ENCODE measurements around the gene SLC25A11.

Gene SLC25A11

DNA sequence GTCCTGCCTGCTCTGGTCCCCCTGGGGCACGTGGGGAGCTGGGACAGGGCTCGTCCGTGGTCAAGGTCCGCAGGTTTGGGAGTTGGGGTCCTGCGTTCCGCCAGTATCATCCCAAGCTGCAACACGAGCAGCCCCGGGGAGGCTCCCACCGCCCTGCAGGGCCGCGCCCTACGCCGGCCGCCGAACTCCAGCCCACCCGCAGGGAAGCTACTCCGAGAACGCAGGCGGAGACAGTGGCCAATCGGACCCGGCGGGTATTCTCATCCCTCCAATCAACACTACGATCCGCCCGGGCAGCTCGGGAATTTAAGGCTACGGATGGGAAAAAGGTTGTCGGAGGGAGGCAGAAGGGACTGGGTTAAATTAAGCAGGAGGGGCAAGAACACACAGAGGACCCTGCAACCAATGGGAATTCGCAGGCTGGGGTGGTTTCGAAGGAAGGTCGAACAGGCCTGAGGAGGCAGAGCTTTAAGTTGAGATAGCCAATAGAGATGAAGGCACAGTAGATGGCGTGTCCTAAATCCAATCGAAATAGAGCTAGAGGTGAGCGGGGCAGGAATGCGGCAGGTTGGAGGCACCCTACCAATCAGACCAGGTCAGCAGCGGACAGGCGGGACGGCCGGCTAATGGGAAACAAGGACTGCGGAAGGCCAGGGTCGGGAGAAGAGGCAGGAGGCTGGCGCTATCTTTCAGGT lies 27.1 kb upstream of the SLC25A11 start:
- DNase-seq (ENCODE audit: low read depth in 2 of 2): peak; percentile 77 to 93

DNA sequence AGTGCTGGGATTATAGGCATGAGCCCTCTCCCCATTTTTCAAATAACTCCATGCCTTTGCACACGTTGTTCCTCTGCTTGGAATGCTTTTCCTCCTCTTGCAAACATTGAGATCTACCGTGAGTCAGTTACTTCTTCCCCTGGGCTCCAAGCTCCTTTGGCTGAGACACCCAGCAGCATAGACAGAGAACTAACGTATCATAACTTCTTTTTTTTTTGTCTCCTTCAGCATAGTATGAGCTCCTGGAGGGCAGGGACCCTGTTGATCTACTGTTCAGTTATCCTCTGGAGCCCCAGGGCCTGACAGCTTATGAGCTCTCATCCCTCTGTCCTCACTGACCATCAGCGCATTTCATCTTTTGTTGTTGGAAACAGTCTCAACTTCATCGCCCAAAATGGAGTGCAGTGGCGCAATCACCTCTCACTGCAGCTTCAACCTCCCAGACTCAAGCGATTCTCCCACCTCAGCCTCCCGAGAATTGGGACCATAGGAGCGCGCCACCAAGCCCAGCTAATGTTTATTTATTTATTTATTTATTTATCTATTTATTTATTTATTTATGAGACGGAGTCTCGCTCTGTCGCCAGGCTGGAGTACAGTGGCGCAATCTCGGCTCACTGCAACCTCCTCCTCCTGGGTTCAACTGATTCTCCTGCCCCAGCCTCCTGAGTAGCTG lies 25.6 kb upstream of the SLC25A11 start:
- no peak for DNase-seq (ENCODE audit: low read depth in 2 of 2)

DNA sequence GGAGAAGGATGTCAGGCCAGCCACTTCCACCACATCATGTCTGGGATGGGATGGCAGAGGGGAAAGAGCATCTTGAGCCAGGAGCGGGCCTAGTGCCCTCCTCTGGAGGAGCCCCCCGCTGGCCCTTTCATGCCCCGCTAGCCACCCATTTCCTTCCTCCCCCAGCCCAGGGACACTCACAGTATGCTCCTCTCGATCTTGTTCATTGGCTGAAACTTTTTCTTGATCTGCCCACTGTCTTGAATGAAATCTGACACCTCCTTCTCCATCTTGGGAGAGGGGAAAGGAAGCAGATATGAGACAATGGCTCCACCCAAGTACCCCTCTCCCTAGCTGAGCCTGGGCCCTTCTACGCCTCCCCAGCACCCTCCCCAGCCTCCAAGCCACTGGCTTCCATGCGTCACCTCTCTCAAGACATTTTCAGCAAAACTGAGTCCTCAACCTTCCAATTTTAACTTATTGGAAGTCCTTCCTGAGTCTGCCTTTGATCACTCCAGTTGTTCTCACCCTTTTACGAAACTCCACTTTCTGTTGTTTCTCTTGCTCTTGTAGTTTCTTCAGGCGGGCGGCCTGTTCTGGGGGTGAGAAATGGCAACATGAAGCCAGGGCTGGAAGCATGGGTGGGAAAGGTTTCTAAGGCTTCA lies 20.6 kb upstream of the SLC25A11 start:
- DNase-seq (ENCODE audit: low read depth in 2 of 2): no peak

DNA sequence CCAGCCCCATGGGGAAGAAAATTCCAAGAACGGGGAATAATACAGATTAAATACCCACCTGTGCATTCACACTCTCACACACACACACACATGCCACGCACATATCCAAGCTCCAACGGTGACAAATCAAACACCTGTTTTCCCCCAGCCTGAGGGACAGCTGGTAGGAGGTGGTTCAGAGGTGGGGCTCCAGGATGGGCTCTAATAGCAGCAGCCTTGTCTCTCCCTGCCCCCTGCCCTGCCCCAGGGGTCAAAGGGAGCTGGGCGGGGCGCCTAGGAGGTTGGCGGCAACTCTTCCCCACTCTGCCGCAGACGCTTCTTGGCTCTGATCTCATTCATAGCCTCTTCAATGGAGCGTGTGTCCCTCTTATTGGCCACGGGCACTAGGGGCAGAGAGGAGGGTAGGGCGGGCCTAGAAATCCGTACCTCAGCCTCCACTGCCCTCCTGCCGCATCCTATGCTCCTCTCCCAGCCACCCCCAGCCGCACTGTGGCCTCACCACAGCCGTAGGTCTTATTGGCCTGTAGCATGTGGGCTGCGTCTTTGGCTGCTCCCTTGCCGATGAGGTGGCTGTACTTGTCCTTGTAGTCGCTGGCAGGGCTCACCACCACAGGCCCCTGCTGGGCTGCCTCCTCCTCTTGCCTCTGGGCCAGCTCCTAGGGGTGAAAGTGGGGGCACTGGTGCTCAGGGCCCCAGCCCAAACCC lies 19.6 kb upstream of the SLC25A11 start:
- no peak for DNase-seq (ENCODE audit: low read depth in 2 of 2)

DNA sequence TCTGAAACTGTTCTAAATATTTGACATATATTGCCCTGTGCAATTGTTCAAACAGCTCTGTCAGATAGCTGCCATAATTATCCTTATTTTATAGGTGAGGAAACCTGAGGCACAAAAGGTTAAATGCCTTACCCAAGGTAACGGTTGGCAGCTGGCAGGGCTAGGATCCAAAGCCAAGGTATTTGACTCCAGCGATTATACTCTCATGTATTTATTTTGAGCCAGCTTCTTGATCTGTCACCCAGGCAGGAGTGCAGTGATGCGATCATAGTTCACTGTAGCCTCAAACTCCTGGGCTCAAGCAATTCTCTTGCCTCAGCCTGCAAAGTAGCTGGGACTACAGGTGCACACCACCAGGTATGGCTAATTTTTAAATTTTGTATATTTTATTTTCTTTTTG lies 18.3 kb upstream of the SLC25A11 start:
- no peak for DNase-seq (ENCODE audit: low read depth in 2 of 2)

DNA sequence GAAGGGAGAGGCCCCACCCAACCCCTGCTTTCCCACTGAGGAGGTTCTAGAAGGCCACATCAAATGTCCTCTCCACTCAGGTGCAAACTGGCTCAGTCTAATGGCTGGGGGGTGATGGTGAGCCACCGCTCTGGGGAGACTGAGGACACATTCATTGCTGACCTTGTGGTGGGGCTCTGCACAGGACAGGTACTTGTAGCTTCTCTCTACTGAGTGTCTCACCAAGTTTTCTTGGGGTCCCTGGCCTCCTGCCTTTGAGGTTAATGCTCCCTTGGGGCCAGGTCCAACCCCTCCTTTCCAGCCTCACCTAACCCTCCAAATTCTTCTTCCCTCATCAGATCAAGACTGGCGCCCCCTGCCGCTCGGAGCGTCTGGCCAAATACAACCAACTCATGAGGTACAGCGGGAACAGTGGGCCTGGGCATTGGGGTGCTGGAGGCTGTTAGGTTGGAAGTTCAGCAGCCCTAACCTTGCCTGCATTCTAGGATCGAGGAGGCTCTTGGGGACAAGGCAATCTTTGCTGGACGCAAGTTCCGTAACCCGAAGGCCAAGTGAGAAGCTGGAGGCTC lies 16.7 kb upstream of the SLC25A11 start:
- peak in 1 of 2 donors; percentile 50 for DNase-seq (ENCODE audit: low read depth in 2 of 2)

DNA sequence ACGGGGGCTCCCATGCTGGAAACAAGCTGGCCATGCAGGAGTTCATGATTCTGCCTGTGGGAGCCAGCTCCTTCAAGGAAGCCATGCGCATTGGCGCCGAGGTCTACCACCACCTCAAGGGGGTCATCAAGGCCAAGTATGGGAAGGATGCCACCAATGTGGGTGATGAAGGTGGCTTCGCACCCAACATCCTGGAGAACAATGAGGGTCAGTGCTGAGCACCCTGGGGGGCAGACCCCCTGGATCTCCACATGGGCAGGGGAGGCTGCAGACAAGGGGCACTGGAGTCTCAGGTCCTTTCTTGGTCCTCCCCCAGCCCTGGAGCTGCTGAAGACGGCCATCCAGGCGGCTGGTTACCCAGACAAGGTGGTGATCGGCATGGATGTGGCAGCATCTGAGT lies 15.2 kb upstream of the SLC25A11 start:
- DNase-seq (ENCODE audit: low read depth in 2 of 2): no peak

DNA sequence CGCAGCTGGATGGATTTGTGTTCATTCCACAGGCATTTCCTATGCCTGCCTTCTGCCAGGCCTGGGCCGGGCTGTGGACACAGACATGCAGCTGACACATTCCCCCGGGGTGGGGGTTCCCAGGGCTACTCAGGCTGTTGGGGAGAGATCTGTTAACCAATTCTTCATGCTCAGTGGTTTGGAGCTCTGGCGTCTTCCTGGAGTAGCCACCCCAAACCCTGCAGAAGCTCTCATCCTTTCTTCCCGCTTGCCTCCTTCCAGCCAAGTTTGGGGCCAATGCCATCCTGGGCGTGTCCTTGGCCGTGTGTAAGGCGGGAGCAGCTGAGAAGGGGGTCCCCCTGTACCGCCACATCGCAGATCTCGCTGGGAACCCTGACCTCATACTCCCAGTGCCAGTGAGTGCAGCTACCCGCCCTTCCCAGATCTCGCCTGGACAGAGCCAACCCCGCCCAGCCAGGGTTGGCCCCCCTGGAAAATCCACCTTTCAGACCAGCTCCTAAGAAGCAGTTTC lies 13.7 kb upstream of the SLC25A11 start:
- no peak for DNase-seq (ENCODE audit: low read depth in 2 of 2)

DNA sequence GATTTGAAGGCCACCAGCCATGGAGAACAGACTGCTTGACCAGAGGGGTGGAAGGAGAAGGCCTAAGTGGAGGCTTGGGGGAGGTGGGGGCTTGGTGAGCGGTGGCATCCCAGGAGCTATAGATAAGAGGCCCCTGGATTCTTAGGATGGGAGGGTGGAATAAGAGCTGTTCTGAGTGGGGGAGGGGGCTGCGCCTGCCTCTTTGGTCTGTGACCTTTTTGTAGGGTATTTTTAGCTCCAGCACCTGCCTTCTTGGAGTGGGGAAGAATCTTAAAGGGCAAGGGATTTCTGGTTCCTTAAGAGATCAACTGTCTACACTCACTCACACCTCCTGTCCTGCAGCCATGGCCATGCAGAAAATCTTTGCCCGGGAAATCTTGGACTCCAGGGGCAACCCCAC lies 11.6 kb upstream of the SLC25A11 start:
- no peak for DNase-seq (ENCODE audit: low read depth in 2 of 2)

DNA sequence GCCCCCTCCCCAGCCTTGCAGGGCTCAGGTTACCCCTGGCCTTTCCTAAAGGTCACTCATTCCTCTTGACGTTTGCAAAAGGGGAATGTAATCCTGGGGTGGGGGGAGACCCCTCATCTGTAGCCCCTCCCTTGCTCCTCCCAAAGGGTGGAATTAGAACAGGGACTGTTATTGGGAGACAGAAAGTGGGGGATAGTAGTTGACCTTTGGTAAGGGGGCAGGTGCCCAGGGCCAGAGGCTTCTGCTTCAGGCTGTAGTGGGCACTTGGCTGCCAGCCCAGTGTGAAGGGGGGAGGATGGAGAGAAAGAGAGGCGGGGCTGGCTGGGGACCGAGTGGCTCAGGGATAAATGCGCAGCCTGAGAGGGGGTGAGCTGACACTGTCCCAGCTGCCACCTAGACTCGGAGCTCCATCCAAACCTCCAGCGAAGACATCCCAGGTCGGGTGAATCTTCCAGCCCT lies 10.9 kb upstream of the SLC25A11 start, which contains the start of gene ENO3:
ENO3 (plus strand) TSS at position 374 of the 459 bp plus-strand sequence. CDS start 711 bp downstream, outside the sequence.
- DNase-seq (ENCODE audit: low read depth in 2 of 2): no peak

DNA sequence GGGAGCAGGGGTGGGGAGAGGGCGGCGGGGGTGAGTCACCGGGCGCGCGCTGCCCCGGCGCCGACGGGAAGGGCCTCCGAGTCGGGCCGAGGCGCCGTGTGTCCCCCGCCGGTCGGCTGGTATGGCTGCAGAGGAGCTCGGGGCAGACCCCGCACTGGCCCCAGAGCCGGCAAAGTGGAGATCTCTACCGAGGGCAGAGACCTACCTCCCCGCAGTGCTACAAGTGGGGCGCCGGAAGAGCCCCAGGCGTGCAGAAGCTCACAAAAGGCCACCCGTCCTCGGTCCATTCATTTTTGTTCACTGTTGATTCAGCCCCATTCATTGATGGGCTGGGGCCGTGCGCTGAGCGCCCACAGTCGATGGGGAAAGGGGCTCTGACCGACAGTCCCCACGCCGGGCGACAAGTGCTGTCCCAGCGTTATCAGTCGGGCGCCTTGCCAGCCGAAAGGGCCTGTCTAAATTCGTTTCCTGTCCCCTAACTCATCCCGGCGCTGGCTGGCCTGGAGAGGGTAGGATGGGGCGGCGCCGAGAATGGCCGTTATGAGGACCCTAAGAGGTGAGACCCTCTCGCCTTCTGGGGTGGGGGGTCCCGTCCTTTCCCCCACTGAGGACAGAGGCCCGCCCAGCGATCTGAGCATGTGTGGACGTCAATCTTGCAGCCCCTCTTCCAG lies 10.4 kb upstream of the SLC25A11 start:
- DNase-seq (ENCODE audit: low read depth in 2 of 2): peak in 1 of 2 donors; percentile 34

DNA sequence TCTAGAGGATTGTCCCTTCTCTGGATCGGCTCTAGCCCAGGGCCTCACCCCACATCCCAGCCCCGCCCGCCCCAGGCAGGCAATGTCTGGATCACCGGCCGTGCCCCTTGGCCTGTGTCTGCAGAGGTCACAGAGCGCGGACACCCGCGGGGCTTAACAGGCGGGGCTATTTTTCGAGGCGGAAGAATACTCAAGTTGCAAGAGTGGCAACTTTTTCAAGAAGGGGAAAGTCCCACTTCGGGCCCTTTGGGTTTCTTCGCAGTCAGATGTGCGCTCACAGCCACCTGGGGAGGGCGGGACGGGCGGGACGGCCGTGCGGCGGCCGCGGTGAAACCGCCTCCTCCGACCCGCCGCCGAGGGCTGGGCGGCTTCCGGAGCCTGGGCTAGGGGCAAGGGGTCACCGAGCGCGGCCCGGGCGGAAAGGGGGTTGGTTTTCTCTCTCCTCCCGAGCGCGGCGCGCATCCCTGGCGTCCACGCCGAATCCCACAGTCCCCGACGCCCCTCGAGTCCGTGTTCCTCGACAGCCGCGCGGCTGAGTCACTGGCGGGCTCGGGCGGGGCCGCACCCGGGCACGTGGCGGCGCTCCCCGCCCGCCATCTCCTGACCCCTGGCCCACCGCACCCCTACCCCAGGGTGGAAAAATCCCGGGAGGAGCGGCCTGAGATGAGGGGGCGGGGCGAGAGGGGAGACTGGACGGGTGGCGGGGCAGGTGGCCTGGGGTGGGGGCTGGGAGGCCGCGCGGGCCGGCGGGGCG lies 9.7 kb upstream of the SLC25A11 start:
- peak; percentile 60 to 73 for DNase-seq (ENCODE audit: low read depth in 2 of 2)

DNA sequence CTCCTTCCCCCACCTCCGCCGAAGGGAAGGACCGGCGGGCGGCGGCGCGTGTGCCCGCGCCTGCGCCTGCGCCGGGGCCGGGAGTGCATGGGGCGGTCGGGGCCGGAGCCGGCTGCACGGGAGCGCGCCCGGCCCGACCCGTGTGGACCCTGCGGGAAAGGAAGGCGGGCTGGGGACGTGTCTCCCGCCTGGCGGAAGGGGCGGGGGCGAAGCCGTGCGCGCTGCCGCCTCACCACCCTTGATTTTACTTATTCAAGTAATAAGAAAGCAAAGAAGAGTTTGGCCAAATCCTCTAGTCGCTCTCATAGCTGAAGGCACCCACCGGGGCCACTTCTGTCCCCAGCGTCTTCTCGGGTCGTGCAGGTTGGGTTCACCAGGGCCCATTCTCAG lies 9.1 kb upstream of the SLC25A11 start:
- peak; percentile 60 to 74 for DNase-seq (ENCODE audit: low read depth in 2 of 2)

DNA sequence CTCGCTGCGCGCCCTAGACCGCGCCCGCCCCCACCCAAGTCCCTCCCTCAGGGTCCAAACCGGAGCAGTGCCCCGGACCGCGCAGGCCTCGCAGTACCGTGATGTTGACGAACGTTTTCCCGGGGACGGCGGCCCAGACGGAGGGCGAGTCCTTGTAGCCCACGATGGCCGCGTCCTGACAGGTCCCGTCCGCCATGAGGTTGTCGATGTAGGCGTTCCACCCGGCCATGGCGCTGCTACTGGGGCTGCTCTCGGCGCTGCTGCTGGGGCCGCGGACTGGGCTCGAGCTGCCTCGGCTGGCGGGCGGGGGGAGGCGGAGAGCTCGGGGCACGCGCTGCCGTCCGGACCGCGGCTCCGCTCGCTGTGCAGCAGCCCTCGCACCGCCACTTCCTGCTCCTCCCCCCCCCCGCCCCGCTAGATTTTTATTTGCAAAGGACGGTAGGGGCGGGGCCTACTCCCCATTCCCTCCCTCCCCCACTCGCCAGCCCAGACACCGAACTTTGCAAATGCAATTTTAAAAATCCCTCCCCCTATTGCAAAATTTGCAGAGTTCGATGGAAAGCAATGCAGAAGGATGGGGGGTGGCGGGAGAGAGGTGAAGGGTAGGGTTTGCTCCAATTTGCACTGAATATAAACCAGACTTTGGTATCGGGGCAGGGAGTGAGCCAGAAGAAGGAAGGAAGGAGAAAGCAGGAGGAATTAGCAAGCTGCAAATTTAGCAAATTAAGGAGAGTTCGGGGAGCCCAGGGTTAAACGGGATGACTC lies 8.5 kb upstream of the SLC25A11 start, which contains the start of gene PFN1:
PFN1 (minus strand) TSS at position 365 of the 765 bp plus-strand sequence; CDS start at position 229, 136 bp downstream.
- peak; percentile 85 to 88 for DNase-seq (ENCODE audit: low read depth in 2 of 2)

DNA sequence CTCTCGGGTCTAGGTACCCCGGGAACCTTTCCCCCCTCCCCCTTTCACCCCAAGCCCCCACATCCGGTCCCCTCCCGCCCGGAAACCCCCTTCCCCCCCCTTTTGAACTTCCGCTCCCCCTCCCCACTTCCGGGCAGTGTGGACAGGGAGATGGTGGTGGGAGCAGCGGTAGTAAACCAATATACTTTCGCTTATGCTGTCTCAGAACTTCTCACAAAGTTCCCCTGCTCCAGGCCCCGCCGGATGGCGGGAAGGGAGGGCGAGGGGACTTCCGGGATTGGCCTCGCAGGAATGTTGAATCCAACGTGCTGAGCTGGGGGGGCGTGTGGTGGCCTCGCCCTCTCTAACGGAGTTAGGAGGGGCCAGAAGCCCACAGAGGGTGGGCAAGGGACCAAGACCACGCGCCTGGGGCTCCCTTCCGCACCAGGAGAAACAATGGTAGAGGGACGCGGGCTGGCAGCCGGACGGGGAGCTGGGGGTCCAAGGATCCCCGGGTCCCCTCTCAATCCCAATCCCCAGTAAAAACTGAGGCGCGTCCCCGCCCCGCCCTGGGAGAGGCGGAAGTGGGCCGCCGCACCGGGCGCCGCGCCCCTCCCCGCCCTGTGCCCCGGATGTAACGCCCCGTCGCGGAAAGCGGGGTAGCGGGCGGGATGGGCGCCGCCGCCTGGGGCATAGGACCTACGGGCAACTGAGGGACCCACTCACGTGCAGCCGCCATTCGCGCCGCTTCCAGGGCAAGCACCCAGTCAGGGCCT lies 7.7 kb upstream of the SLC25A11 start:
- peak; percentile 59 to 63 for DNase-seq (ENCODE audit: low read depth in 2 of 2)

DNA sequence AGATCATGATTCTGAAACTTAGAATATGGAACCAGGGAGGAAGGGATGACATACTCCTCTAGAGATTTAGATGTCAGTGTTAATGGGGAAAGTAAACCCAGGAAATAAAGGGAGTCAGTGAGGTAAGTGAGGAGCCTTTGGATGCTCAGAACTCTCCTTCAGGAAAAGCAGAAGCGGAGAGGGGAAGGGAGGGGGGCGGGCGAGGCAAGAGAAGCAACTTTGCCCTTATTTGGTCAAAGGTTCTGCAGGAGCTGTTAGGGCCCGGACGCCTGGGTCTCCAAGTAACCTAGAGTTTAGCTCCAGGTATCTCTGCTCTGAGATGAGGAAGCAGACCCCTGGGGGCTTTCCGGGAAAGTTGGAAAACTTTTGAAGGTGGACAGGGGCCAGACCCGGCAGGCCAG lies 7.2 kb upstream of the SLC25A11 start:
- DNase-seq (ENCODE audit: low read depth in 2 of 2): no peak

DNA sequence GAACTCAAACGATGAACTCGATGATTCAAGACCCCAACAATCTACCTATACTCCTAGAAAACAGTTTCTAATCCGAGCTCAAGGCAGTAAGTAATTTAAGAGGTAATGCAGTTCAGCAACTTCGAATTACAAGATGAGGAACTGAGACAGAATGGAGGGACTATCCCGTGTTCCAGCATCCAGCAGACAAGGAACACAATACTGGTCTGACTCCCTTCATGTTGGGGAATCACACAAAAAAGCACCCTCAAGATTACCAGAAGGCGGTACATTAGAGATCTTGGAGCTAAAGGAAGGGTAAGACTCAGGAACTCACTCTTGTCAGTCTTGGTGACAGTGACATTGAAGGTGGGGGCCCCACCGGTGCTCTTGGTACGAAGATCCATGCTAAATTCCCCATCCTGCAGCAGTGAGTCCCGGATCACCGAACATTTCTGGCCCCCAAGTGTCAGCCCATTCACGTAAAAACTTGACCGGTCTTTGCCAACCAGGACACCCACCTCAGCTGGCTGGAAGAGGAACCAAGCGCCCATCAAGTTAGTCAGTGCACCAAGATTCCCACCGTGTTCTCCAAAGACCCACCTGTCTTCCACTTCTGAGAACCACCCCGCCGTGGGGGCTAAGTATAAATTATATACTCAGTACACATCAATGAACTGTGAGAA lies 6.6 kb upstream of the SLC25A11 start:
- no peak for DNase-seq (ENCODE audit: low read depth in 2 of 2)

DNA sequence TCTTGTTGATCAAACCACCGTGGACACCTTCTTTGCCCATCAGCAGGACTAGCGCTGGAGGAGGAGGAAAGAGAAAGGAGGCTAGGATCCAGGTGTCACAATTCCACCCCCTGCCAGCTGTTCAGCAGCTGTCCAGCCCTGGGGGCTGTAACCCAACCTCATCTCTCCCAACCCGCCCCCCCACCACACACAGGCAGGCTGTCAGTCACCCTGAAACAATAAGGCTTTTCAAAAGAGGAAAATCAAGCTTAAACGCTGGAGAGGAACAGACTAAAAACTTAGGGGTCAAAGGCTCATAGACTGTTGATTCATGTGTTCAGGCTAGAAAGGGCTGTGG lies 6.1 kb upstream of the SLC25A11 start:
- no peak for DNase-seq (ENCODE audit: low read depth in 2 of 2)

Data from stimulated activated CD4-positive, alpha-beta T cell treated with anti-CD3 and anti-CD28 coated beads, Interleukin-4, amount 100 ng/mL, for 48 hours (primary cell).